HL-60 (cell line): Measurements from ENCODE around the gene MAFB.

Experiments
- DNase-seq, 2 experiments: peaks; one replicate each; pipeline ENCODE4 v3.0.0-alpha.2; 2010 to 2020; ENCODE audit warnings: low read depth in 1 of 2, low spot score in 1 of 2
- H3K27ac ChIP-seq: fragments of 250-450 bp; sonication (Bioruptor Pico); replicated peaks from 2 replicates; pipeline ENCODE4 v1.5.1; 2020; ENCODE audit warnings: mild to moderate bottlenecking, moderate library complexity
- H3K27me3 ChIP-seq: fragments of 250-450 bp; sonication (Bioruptor Pico); 2 replicates; pipeline ENCODE4 v1.5.1; 2021; ENCODE audit warnings: mild to moderate bottlenecking, moderate library complexity; ENCODE audit not compliant: insufficient read depth, poor library complexity, severe bottlenecking
- H3K4me3 ChIP-seq: replicated peaks from 2 replicates; pipeline ENCODE4 v1.5.1; 2011; ENCODE audit warnings: mild to moderate bottlenecking, control low read depth, low read length; ENCODE audit not compliant: insufficient read depth
- GABPA ChIP-seq: IDR thresholded peaks from 2 replicates; pipeline ENCODE4 v1.6.1; 2012; ENCODE audit warnings: low read depth
- POLR2AphosphoS5 ChIP-seq: IDR thresholded peaks from 2 replicates; pipeline ENCODE4 v1.6.1; 2012; ENCODE audit warnings: low read depth
- SPI1 ChIP-seq: IDR thresholded peaks from 2 replicates; pipeline ENCODE4 v1.6.1; 2012; ENCODE audit warnings: low read depth, mild to moderate bottlenecking, borderline replicate concordance
- TF ChIP-seq, protein P1 (sequence below): IDR thresholded peaks from 2 replicates; pipeline ENCODE4 v1.6.1; 2012; ENCODE audit warnings: low read depth; ENCODE audit not compliant: insufficient replicate concordance
- TF ChIP-seq, protein P2 (sequence below): IDR thresholded peaks from one replicate; pipeline ENCODE4 v1.5.1; 2011; ENCODE audit warnings: low read length, control low read depth, inconsistent platforms; ENCODE audit not compliant: insufficient read depth

The MAFB gene

DNA sequence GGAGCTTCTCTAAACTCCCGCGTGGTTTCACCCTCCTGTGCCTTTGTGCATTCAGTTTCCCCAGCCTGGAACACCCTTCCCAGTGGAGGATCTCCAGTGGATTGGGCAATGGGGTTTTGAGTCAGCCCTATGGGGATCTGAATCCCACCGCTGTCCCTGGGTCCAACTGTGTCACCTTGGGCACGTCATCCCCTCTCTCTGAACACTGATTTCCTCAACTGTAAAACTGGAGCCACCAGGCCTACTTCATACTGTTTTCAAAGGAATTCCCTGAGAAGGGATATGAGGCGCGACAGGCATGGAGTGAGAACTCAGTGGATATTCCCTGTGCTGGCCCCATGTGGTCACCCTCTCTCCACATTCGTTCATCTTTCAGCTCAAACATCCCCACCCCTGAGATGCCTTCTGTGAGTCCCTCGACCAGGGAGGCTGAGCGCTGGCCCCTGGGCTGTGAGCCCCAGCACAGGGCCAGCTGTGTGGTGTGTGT, 25.7 kb downstream of the MAFB start:
- no peak overlapping the region for H3K27ac ChIP-seq
- DNase-seq: no peak
- no peaks in the 10 kb centered on the region for H3K27me3 ChIP-seq
- H3K4me3 ChIP-seq: no peak overlapping the region
- TF ChIP-seq GABPA: no peak
- TF ChIP-seq, protein P1, sequence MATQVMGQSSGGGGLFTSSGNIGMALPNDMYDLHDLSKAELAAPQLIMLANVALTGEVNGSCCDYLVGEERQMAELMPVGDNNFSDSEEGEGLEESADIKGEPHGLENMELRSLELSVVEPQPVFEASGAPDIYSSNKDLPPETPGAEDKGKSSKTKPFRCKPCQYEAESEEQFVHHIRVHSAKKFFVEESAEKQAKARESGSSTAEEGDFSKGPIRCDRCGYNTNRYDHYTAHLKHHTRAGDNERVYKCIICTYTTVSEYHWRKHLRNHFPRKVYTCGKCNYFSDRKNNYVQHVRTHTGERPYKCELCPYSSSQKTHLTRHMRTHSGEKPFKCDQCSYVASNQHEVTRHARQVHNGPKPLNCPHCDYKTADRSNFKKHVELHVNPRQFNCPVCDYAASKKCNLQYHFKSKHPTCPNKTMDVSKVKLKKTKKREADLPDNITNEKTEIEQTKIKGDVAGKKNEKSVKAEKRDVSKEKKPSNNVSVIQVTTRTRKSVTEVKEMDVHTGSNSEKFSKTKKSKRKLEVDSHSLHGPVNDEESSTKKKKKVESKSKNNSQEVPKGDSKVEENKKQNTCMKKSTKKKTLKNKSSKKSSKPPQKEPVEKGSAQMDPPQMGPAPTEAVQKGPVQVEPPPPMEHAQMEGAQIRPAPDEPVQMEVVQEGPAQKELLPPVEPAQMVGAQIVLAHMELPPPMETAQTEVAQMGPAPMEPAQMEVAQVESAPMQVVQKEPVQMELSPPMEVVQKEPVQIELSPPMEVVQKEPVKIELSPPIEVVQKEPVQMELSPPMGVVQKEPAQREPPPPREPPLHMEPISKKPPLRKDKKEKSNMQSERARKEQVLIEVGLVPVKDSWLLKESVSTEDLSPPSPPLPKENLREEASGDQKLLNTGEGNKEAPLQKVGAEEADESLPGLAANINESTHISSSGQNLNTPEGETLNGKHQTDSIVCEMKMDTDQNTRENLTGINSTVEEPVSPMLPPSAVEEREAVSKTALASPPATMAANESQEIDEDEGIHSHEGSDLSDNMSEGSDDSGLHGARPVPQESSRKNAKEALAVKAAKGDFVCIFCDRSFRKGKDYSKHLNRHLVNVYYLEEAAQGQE: no peak
- TF ChIP-seq, protein P2, sequence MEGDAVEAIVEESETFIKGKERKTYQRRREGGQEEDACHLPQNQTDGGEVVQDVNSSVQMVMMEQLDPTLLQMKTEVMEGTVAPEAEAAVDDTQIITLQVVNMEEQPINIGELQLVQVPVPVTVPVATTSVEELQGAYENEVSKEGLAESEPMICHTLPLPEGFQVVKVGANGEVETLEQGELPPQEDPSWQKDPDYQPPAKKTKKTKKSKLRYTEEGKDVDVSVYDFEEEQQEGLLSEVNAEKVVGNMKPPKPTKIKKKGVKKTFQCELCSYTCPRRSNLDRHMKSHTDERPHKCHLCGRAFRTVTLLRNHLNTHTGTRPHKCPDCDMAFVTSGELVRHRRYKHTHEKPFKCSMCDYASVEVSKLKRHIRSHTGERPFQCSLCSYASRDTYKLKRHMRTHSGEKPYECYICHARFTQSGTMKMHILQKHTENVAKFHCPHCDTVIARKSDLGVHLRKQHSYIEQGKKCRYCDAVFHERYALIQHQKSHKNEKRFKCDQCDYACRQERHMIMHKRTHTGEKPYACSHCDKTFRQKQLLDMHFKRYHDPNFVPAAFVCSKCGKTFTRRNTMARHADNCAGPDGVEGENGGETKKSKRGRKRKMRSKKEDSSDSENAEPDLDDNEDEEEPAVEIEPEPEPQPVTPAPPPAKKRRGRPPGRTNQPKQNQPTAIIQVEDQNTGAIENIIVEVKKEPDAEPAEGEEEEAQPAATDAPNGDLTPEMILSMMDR: no peak
- TF ChIP-seq SPI1: no peak
- no peak for TF ChIP-seq POLR2AphosphoS5

DNA sequence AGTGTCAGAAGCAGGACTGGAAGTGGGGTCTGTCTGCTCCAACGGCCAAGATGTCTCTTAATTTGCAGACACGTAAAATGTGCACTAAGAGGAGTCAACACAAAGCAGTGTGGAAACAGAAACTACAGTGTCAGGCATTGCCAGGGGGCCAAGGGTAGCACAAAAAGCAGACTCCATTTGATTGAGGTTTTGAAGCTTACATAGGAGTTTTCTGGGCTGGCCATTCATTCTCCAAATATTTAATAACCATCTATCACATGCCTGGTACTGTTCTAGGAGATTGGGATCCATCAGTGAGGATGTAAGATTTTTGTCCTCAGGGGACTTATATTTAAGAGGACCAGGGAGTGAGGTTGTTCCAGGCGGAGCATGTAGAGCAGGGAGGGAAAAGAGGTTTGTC, 29.5 kb downstream of the MAFB start:
- TF ChIP-seq, protein P1: no peak
- TF ChIP-seq, protein P2: no peak
- TF ChIP-seq GABPA: no peak
- TF ChIP-seq POLR2AphosphoS5: no peak
- TF ChIP-seq SPI1: no peak

DNA sequence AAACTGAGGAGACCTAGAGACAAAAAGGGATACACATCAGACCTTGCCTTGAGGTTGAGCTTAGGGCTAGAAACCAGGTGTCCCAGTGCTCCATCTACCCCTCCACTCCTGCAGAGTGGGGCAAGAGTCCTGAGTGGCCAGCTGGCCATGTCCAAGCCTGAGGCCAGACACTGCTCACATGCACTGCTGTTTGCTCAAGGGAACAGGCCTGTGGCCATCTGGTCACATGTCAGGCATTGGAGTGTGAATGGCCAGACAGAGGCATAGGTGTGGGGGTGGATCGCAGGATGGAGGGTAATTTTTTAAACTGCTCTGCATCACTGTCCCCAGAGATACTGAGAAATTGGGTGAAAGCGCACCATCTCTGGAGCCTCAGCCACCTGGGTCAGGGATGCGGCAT, 30.5 kb downstream of the MAFB start:
- TF ChIP-seq GABPA (no peak), POLR2AphosphoS5 (no peak), SPI1 (no peak)
- TF ChIP-seq, protein P1: no peak
- TF ChIP-seq, protein P2: no peak
- H3K27me3 ChIP-seq: no peaks in the 10 kb centered on the region
- no peak overlapping the region for H3K4me3 ChIP-seq
- no peak for DNase-seq
- no peak overlapping the region for H3K27ac ChIP-seq

More for the DNA sequence above, 29.5 kb downstream of the MAFB start:
- Histone ChIP-seq H3K4me3 (no peak overlapping the region), H3K27ac (no peak overlapping the region), H3K27me3 (no peaks in the 10 kb centered on the region)
- no peak for DNase-seq
